ENCODE results near the gene SLC25A41.

DNA sequence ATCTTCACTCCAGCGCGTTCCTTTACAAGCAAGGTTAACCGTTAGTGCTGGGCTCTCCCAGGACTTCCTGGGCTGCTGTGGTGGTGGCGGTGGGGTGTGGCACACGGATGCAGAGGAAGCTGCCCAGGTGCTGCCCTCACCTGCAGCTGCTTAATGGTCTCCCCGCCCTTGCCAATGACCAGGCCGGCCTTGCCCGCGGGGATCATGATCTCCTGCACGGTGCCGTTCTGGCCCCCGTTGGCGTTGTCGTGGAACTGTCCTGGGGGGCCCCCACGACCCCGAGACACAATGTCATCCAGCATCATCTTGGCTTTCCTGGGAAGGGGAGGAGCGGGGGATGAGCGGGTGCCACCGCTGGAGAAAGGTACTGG, 15.0 kb downstream of the SLC25A41 start:
- TF ChIP-seq TEAD1 (CRISPR knock-in tag; IDR thresholded peaks at IDR 0.05): no peak
- TF ChIP-seq, protein P1, sequence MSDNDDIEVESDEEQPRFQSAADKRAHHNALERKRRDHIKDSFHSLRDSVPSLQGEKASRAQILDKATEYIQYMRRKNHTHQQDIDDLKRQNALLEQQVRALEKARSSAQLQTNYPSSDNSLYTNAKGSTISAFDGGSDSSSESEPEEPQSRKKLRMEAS (CRISPR knock-in tag; IDR thresholded peaks at IDR 0.05): no peak
